Mucosa of rectum (tissue), 2 donors: ENCODE results near the gene SH3RF3.

Source experiments
- H3K27ac ChIP-seq, 2 donors: one replicate each; pipeline ENCODE4 v1.7.0; 2013; ENCODE audit warnings: inconsistent platforms in 2 of 2, low read depth in 2 of 2, low read length in 2 of 2
- H3K27me3 ChIP-seq, 2 donors: one replicate each; pipeline ENCODE4 v1.7.0; 2013; ENCODE audit warnings: low read length in 2 of 2; ENCODE audit not compliant: control insufficient read depth in 2 of 2, insufficient read depth in 2 of 2
- H3K36me3 ChIP-seq, 2 donors: one replicate each; pipeline ENCODE4 v1.7.0; 2013; ENCODE audit warnings: low read length in 2 of 2; ENCODE audit not compliant: control insufficient read depth in 2 of 2, insufficient read depth in 2 of 2
- H3K4me1 ChIP-seq, 2 donors: one replicate each; pipeline ENCODE4 v1.7.0; 2013; ENCODE audit warnings: low read length in 2 of 2, mild to moderate bottlenecking in 1 of 2; ENCODE audit not compliant: control insufficient read depth in 2 of 2, insufficient read depth in 2 of 2
- H3K4me3 ChIP-seq, 2 donors: one replicate each; pipeline ENCODE4 v1.7.0; 2013; ENCODE audit warnings: low read length in 2 of 2
- H3K9ac ChIP-seq, 2 donors: one replicate each; pipeline ENCODE4 v1.7.0; 2013; ENCODE audit warnings: low read length in 2 of 2, low read depth in 1 of 2, mild to moderate bottlenecking in 1 of 2
- H3K9me3 ChIP-seq, 2 donors: one replicate each; pipeline ENCODE4 v1.7.0; 2013; ENCODE audit warnings: low read length in 2 of 2; ENCODE audit not compliant: control insufficient read depth in 2 of 2
- donor health status: healthy.
- donor health status: Normal muscosa, but diverticular disease.

Gene SH3RF3

DNA sequence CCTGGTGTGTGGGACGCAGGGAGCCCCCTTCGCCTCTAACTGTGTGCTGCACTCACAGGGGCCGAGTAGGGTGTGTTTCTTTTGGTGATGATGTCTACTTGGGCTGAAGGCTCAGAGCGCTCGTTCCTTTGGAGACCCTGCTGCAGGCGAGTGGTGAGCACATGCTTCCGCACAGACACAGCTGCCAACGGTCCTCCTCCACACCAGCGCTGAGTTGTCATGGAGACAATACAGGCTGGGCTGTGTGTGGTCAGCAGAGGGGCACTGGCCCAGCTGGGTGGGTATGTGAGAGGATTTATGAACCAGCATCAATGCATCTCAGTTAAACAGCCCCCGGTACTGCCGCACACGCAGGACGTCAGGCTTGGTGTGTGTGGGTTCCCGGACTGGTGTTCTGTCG lies 143.5 kb downstream of the SH3RF3 start:
- Histone ChIP-seq H3K4me1 (peaks cover 6 to 7% of the 10 kb centered on the region in 2 donors), H3K9ac (no peak overlapping the region), H3K4me3 (no peak overlapping the region), H3K27me3 (no peaks in the 10 kb centered on the region), H3K9me3 (no peaks in the 10 kb centered on the region), H3K36me3 (no peaks in the 10 kb centered on the region), H3K27ac (no peak overlapping the region)

DNA sequence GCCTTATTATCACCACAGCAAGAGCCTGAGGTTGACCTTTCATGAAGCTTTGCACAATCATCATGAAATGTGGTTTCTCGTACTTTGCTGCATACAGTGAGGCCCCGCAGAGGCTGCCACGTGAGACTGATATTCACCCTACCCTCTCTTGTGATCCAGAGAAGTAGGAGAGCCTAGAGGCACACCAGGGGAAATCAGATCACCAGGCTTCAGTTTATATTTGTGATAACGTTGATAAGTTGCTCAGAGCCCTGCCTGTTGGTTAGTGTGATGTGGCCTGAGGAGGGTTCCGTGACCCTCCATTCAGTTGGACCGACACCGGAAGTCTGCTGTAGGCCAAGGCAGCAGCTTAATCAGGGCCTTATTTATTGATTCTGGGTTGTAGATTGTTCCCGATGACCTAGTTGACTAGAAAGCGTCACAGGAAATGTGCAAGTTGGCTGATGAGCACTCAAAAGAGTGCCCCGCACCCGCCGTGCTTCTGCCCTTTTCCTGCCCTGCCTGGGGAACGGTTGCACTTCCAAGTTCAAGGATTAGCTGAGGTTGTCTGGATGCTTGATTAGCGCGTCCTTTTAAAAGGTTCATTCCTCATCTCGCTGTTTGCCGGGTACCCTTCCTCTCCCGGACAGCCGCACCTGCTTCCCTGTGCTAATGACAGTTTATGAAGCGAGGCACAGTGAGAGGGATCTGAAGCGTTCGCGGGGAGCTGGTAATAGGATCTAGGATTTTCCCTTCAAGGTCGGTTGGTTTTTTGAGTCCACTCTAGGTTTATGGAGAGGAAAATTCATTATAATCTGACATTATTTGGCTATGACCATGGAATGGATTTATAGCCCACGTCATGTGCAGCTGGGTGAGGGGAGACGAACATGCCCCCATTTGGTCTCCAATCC lies 146.4 kb downstream of the SH3RF3 start:
- H3K9ac ChIP-seq = no peak overlapping the region
- no peaks in the 10 kb centered on the region for H3K36me3 ChIP-seq
- no peak overlapping the region for H3K27ac ChIP-seq

GRCh38 chr2:109277406-109277805 lies 148.4 kb downstream of the SH3RF3 start:
- Histone ChIP-seq H3K27me3 (no peaks in the 10 kb centered on the region), H3K4me1 (no peaks in the 10 kb centered on the region), H3K27ac (no peak overlapping the region), H3K9me3 (no peaks in the 10 kb centered on the region), H3K4me3 (no peak overlapping the region), H3K9ac (no peak overlapping the region), H3K36me3 (no peaks in the 10 kb centered on the region)

More for the DNA sequence above, 146.4 kb downstream of the SH3RF3 start:
- peaks cover 5 to 7% of the 10 kb centered on the region in 2 donors for H3K4me1 ChIP-seq
- H3K27me3 ChIP-seq = no peaks in the 10 kb centered on the region
- no peak overlapping the region for H3K4me3 ChIP-seq
- H3K9me3 ChIP-seq = no peaks in the 10 kb centered on the region

GRCh38 chr2:109279243-109279860 lies 150.3 kb downstream of the SH3RF3 start:
- Histone ChIP-seq H3K4me1 (no peaks in the 10 kb centered on the region), H3K27me3 (no peaks in the 10 kb centered on the region), H3K4me3 (no peak overlapping the region), H3K36me3 (no peaks in the 10 kb centered on the region), H3K27ac (no peak overlapping the region), H3K9me3 (no peaks in the 10 kb centered on the region), H3K9ac (no peak overlapping the region)

- Histone ChIP-seq H3K4me3 (no peak overlapping the region), H3K9me3 (no peaks in the 10 kb centered on the region), H3K4me1 (no peaks in the 10 kb centered on the region), H3K9ac (no peak overlapping the region), H3K27ac (no peak overlapping the region), H3K36me3 (no peaks in the 10 kb centered on the region), H3K27me3 (no peaks in the 10 kb centered on the region)
Measured at GRCh38 chr2:109280804-109281203, 151.8 kb downstream of the SH3RF3 start.

DNA sequence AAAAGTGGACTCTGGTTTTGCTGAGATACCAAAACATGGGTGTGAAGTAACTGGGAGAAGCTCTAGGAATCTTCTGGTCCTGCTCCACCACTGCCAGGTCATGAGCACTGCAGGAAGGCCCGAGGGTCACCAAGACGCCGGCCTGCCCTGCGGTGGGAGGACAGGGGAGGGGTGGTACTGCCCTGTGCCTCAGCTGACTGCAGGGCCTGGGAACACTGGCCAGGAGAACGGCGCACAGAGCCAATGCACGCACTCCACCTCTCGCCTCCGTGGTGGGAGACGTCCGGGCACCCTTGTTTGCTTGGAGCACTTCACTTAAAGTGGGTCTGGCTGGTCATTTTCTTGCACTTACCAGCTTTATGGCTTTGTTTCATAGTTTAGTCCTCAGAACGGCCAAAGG lies 153.4 kb downstream of the SH3RF3 start:
- no peaks in the 10 kb centered on the region for H3K4me1 ChIP-seq
- H3K9ac ChIP-seq = no peak overlapping the region
- H3K36me3 ChIP-seq = no peaks in the 10 kb centered on the region
- no peak overlapping the region for H3K4me3 ChIP-seq
- H3K27me3 ChIP-seq = no peaks in the 10 kb centered on the region
- no peaks in the 10 kb centered on the region for H3K9me3 ChIP-seq
- no peak overlapping the region for H3K27ac ChIP-seq

DNA sequence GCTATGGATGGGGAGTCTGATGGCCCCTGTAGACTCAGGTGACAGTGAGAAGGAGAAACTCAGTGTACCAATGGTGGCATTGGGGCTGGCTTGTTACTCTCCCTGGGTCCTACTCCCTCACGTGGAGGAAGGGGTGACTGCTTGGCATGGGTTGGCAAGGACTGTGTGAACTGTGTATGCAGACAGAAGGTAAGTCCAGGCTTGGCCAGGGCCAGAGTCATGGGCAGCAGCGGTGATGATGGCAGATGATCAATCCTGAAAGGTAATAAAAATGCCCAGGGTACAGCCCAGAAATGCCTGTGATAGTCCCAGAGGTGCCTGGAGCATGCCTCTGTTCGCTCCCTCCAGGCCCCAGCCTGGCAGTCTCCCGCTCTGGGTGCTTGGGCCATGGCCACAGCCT lies 153.9 kb downstream of the SH3RF3 start:
- Histone ChIP-seq H3K4me1 (no peaks in the 10 kb centered on the region), H3K36me3 (no peaks in the 10 kb centered on the region), H3K27me3 (no peaks in the 10 kb centered on the region), H3K9ac (no peak overlapping the region), H3K27ac (no peak overlapping the region), H3K4me3 (no peak overlapping the region), H3K9me3 (no peaks in the 10 kb centered on the region)

DNA sequence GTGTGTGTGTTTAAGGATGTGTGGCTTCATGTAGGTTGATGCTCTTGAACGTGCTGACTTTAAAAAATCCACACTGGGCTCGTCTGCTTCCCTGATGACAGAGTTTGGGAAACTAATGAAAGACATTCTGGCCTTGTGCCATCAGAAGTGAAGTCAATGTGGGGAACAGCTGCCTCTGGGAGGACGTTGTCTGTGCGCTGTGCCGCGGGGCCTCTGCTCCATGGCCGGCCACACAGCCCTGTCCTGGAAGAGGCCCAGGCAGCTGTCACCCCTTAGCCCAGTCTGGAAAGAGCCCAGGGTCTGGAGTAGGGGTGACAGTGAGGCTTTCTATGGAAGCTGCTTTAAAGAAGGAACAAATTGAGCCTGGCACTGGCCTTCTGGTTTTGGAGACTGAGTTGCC lies 155.8 kb downstream of the SH3RF3 start:
- H3K9ac ChIP-seq = no peak overlapping the region
- H3K27me3 ChIP-seq = no peaks in the 10 kb centered on the region
- H3K27ac ChIP-seq = no peak overlapping the region
- H3K36me3 ChIP-seq = no peaks in the 10 kb centered on the region
- H3K9me3 ChIP-seq = no peaks in the 10 kb centered on the region
- no peaks in the 10 kb centered on the region for H3K4me1 ChIP-seq
- H3K4me3 ChIP-seq = no peak overlapping the region

GRCh38 chr2:109285244-109285651 lies 156.2 kb downstream of the SH3RF3 start:
- Histone ChIP-seq H3K4me1 (no peaks in the 10 kb centered on the region), H3K9ac (no peak overlapping the region), H3K36me3 (no peaks in the 10 kb centered on the region), H3K4me3 (no peak overlapping the region), H3K27ac (no peak overlapping the region), H3K9me3 (no peaks in the 10 kb centered on the region), H3K27me3 (no peaks in the 10 kb centered on the region)

- H3K4me3 ChIP-seq = no peak overlapping the region
- H3K4me1 ChIP-seq = no peaks in the 10 kb centered on the region
- H3K27me3 ChIP-seq = no peaks in the 10 kb centered on the region
- H3K36me3 ChIP-seq = no peaks in the 10 kb centered on the region
- H3K9me3 ChIP-seq = no peaks in the 10 kb centered on the region
- H3K9ac ChIP-seq = no peak overlapping the region
- H3K27ac ChIP-seq = no peak overlapping the region
Measured at GRCh38 chr2:109287413-109287812, 158.4 kb downstream of the SH3RF3 start.
